ENCODE data around the gene AVL9. TPM values are rescaled to one million over a fixed set of nuclear protein-coding genes. Genes with fewer than 3 reads are reported as not detected.

Gene AVL9
- total and polyA plus RNA-seq, 2 of the 13 experiments (the other 11 are each of a cell fraction or from before 2014, with no cell fraction given) = 29.9 to 48.0 TPM

DNA sequence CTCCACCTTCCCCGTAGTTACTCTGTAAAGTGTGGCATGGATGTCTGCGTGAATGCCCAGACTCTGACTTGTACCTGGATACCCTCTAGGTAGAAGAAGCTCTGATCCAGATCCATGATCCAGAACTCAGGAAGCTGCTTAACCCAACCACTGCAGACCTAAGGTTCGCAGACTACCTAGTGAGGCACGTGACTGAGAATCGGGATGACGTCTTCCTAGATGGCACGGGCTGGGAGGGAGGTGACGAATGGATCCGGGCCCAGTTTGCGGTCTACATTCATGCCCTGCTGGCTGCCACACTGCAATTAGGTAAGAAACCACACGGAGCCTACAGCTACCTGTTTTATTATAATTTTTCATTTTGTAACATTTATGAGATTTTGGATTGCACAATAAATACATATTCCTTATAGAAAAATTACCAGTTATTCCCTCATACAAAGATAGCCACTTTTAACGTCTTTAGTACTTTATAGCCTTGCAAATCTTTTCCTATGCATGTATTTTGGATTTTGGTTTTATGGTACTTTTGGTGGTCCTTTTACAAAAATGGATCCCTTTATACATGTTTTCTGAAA is 77.9 kb downstream of the AVL9 start:
- Histone ChIP-seq H3K4me3 (replicated peaks in 1 of 3; ENCODE audit: insufficient read depth in 1 of 3, low read depth in 2 of 3, low read length in 3 of 3) (no peak overlapping the region), H3K4me2 (ENCODE audit: low read depth, low read length) (no peak overlapping the region), H3K27me3 (ENCODE audit: control insufficient read depth in 1 of 2, insufficient read depth in 2 of 2, low read length in 2 of 2) (no peaks in the 10 kb centered on the region), H2AFZ (ENCODE audit: low read length) (no peak overlapping the region), H3K36me3 (replicated peaks in 1 of 2; ENCODE audit: control insufficient read depth in 1 of 2, insufficient read depth in 2 of 2, low read length in 2 of 2) (peaks cover 10 to 51% of the 10 kb centered on the region in 2 experiments), H4K20me1 (ENCODE audit: insufficient read depth, low read length) (no peaks in the 10 kb centered on the region), H3K9ac (ENCODE audit: insufficient read depth, low read depth, low read length) (no peak overlapping the region), H3K27ac (ENCODE audit: extremely low read length, insufficient read depth, low read length) (no peak overlapping the region), H3K4me1 (ENCODE audit: insufficient read depth, low read length) (peaks cover 6% of the 10 kb centered on the region), H3K9me3 (ENCODE audit: low read length) (no peaks in the 10 kb centered on the region), H3K79me2 (ENCODE audit: insufficient read depth, low read length) (no peaks in the 10 kb centered on the region)
- WGBS (ENCODE audit: low lambda C conversion rate) = 96% methylated on average over 12 of the region's 12 CpGs
- DNase-seq (ENCODE audit: low spot score) = no peak
- in situ Hi-C loops (cut with HindIII; ENCODE audit: extremely low pct_ligation_motif_present, low pct_unique_long_range_greater_than_20kb) = no loop called here
- FAIRE-seq = no peak
- BruUV-seq (replicated peaks) = no TSS peak
- ChIA-PET CTCF (ENCODE audit: low intra/inter-chr PET ratio, low total read pairs) (no interaction called here), POLR2A (no interaction called here)
- intact Hi-C loops (cut with micrococcal nuclease; ENCODE audit: unreplicated experiment) = no loop called here
- ATAC-seq = no peak
- no peak for TF ChIP-seq ZNF34 (CRISPR knock-in tag; IDR thresholded peaks at IDR 0.05; ENCODE audit: borderline replicate concordance)
- TF ChIP-seq ZBTB3 (CRISPR knock-in tag; IDR thresholded peaks at IDR 0.05; ENCODE audit: borderline replicate concordance, low read depth) = no peak
- TF ChIP-seq, protein P1, sequence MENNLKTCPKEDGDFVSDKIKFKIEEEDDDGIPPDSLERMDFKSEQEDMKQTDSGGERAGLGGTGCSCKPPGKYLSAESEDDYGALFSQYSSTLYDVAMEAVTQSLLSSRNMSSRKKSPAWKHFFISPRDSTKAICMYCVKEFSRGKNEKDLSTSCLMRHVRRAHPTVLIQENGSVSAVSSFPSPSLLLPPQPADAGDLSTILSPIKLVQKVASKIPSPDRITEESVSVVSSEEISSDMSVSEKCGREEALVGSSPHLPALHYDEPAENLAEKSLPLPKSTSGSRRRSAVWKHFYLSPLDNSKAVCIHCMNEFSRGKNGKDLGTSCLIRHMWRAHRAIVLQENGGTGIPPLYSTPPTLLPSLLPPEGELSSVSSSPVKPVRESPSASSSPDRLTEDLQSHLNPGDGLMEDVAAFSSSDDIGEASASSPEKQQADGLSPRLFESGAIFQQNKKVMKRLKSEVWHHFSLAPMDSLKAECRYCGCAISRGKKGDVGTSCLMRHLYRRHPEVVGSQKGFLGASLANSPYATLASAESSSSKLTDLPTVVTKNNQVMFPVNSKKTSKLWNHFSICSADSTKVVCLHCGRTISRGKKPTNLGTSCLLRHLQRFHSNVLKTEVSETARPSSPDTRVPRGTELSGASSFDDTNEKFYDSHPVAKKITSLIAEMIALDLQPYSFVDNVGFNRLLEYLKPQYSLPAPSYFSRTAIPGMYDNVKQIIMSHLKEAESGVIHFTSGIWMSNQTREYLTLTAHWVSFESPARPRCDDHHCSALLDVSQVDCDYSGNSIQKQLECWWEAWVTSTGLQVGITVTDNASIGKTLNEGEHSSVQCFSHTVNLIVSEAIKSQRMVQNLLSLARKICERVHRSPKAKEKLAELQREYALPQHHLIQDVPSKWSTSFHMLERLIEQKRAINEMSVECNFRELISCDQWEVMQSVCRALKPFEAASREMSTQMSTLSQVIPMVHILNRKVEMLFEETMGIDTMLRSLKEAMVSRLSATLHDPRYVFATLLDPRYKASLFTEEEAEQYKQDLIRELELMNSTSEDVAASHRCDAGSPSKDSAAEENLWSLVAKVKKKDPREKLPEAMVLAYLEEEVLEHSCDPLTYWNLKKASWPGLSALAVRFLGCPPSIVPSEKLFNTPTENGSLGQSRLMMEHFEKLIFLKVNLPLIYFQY (CRISPR knock-in tag; IDR thresholded peaks at IDR 0.05; ENCODE audit: borderline replicate concordance) = no peak
- TF ChIP-seq SKI (IDR thresholded peaks at IDR 0.05; ENCODE audit: partially characterized antibody) = no peak
- TF ChIP-seq XRCC5 (optimal IDR thresholded peaks at IDR 0.05; ENCODE audit: low read length) = no peak
- no peak for TF ChIP-seq KLF16 (CRISPR knock-in tag; IDR thresholded peaks at IDR 0.05)
- no peak for TF ChIP-seq ZFP41 (CRISPR knock-in tag; IDR thresholded peaks at IDR 0.05; ENCODE audit: borderline replicate concordance)
- no peak for TF ChIP-seq CCAR2 (optimal IDR thresholded peaks at IDR 0.05; ENCODE audit: low read depth, low read length)
- TF ChIP-seq CBX5 (CRISPR knock-in tag; IDR thresholded peaks at IDR 0.05; ENCODE audit: borderline replicate concordance) = no peak
- TF ChIP-seq CEBPB (IDR thresholded peaks at IDR 0.05; ENCODE audit: borderline replicate concordance, low read depth, low read length) = peak; percentile 14; the same call in 1 of the 2 replicates
- no peak for TF ChIP-seq HHEX (CRISPR knock-in tag; IDR thresholded peaks at IDR 0.05)
- no peak for TF ChIP-seq STAG1 (CRISPR knock-in tag; IDR thresholded peaks at IDR 0.05)
- no peak for TF ChIP-seq KDM1A (CRISPR knock-in tag; IDR thresholded peaks at IDR 0.05)
- TF ChIP-seq RBM22 (optimal IDR thresholded peaks at IDR 0.05; ENCODE audit: low read length) = peak; percentile 60

Measured in HepG2 (cell line).